ENCODE results near the gene MAGI1. TPM values are rescaled to one million over a fixed set of nuclear protein-coding genes. Genes with fewer than 3 reads are reported as not detected.
"Not testable (repeated sequence)": the region's sequence is repeated elsewhere in the genome, so short reads cannot be mapped to it uniquely, and the experiment has no call there.

MAGI1 gene
- total RNA-seq, 6 donors from 2014 or later, result 33.0 to 72.9 (median 62.4) TPM

- no peaks in the 10 kb centered on the region for H3K9me3 ChIP-seq
- DNase-seq, result no peak
- no peaks in the 10 kb centered on the region for H3K36me3 ChIP-seq
- H3K4me1 ChIP-seq, result peaks cover 0 to 3% (median 0%) of the 10 kb centered on the region in 4 donors
- H3K27ac ChIP-seq, result no peak overlapping the region
- no peak for ATAC-seq (ENCODE audit: low FRiP score in 2 of 2)
- 60 to 61% methylated on average over 1 of the region's 1 CpG for WGBS, 2 donors
- no peak overlapping the region for H3K4me3 ChIP-seq
- no peak for TF ChIP-seq POLR2A (IDR thresholded peaks at IDR 0.05)
- TF ChIP-seq CTCF (IDR thresholded peaks at IDR 0.05), result no peak
- TF ChIP-seq EP300 (IDR thresholded peaks at IDR 0.05), result no peak
- TF ChIP-seq POLR2AphosphoS5 (IDR thresholded peaks at IDR 0.05), result no peak
- H3K27me3 ChIP-seq, result no peaks in the 10 kb centered on the region
These were observed 507.2 kb downstream of the MAGI1 start for GRCh38 chr3:65531499-65531898.

GRCh38 chr3:65526656-65527055 lies 512.1 kb downstream of the MAGI1 start:
- no peak overlapping the region for H3K4me3 ChIP-seq

GRCh38 chr3:65524584-65524983 lies 514.1 kb downstream of the MAGI1 start:
- H3K27ac ChIP-seq, result no peak overlapping the region
- H3K27me3 ChIP-seq, result no peaks in the 10 kb centered on the region
- H3K4me3 ChIP-seq, result no peak overlapping the region
- TF ChIP-seq CTCF (IDR thresholded peaks at IDR 0.05) (no peak), POLR2A (IDR thresholded peaks at IDR 0.05) (no peak), POLR2AphosphoS5 (IDR thresholded peaks at IDR 0.05) (no peak), EP300 (IDR thresholded peaks at IDR 0.05) (no peak)
- H3K9me3 ChIP-seq, result no peaks in the 10 kb centered on the region
- no peaks in the 10 kb centered on the region for H3K36me3 ChIP-seq
- DNase-seq, result no peak
- ATAC-seq (ENCODE audit: low FRiP score in 2 of 2), result no peak
- H3K4me1 ChIP-seq, result peaks cover 0 to 10% (median 2%) of the 10 kb centered on the region in 4 donors
- WGBS, 2 donors, result 71 to 78% methylated on average over 4 of the region's 4 CpGs

More at GRCh38 chr3:65526656-65527055, 512.1 kb downstream of the MAGI1 start:
- ATAC-seq (ENCODE audit: low FRiP score in 2 of 2), result no peak
- H3K36me3 ChIP-seq, result no peaks in the 10 kb centered on the region
- peaks cover 0 to 10% (median 2%) of the 10 kb centered on the region in 4 donors for H3K4me1 ChIP-seq
- WGBS, 2 donors, result 73 to 90% methylated on average over 3 of the region's 3 CpGs
- H3K27ac ChIP-seq, result no peak overlapping the region
- DNase-seq, result no peak
- H3K9me3 ChIP-seq, result no peaks in the 10 kb centered on the region
- H3K27me3 ChIP-seq, result no peaks in the 10 kb centered on the region
- no peak for TF ChIP-seq POLR2AphosphoS5 (IDR thresholded peaks at IDR 0.05)
- TF ChIP-seq POLR2A (IDR thresholded peaks at IDR 0.05), result no peak

GRCh38 chr3:65523878-65524277 lies 514.8 kb downstream of the MAGI1 start:
- no peak overlapping the region for H3K27ac ChIP-seq
- no peaks in the 10 kb centered on the region for H3K27me3 ChIP-seq
- DNase-seq (no peak), ATAC-seq (ENCODE audit: low FRiP score in 2 of 2) (no peak)
- no peaks in the 10 kb centered on the region for H3K36me3 ChIP-seq
- no peak overlapping the region for H3K4me3 ChIP-seq
- 71 to 79% methylated on average over 4 of the region's 4 CpGs for WGBS, 2 donors
- H3K9me3 ChIP-seq, result no peaks in the 10 kb centered on the region
- H3K4me1 ChIP-seq, result peaks cover 0 to 10% (median 2%) of the 10 kb centered on the region in 4 donors
- TF ChIP-seq POLR2AphosphoS5 (IDR thresholded peaks at IDR 0.05), result no peak
- TF ChIP-seq CTCF (IDR thresholded peaks at IDR 0.05), result no peak
- TF ChIP-seq EP300 (IDR thresholded peaks at IDR 0.05), result no peak
- no peak for TF ChIP-seq POLR2A (IDR thresholded peaks at IDR 0.05)

GRCh38 chr3:65521032-65521431 lies 517.7 kb downstream of the MAGI1 start:
- no peak overlapping the region for H3K27ac ChIP-seq
- no peaks in the 10 kb centered on the region for H3K36me3 ChIP-seq
- no peak for DNase-seq
- no peak overlapping the region for H3K4me3 ChIP-seq
- WGBS, 2 donors, result 72% methylated on average over 2 of the region's 2 CpGs
- H3K27me3 ChIP-seq, result no peaks in the 10 kb centered on the region
- H3K4me1 ChIP-seq, result peaks cover 0 to 10% (median 2%) of the 10 kb centered on the region in 4 donors
- no peak for TF ChIP-seq EP300 (IDR thresholded peaks at IDR 0.05)
- TF ChIP-seq POLR2A (IDR thresholded peaks at IDR 0.05), result no peak
- no peak for TF ChIP-seq POLR2AphosphoS5 (IDR thresholded peaks at IDR 0.05)
- ATAC-seq (ENCODE audit: low FRiP score in 2 of 2), result no peak
- H3K9me3 ChIP-seq, result no peaks in the 10 kb centered on the region

GRCh38 chr3:65516998-65517397 lies 521.7 kb downstream of the MAGI1 start:
- H3K9me3 ChIP-seq, result no peaks in the 10 kb centered on the region
- WGBS, 2 donors, result 94 to 96% methylated on average over 5 of the region's 5 CpGs
- TF ChIP-seq POLR2A (IDR thresholded peaks at IDR 0.05), result no peak
- no peak for TF ChIP-seq EP300 (IDR thresholded peaks at IDR 0.05)
- TF ChIP-seq CTCF (IDR thresholded peaks at IDR 0.05), result no peak
- no peak for TF ChIP-seq POLR2AphosphoS5 (IDR thresholded peaks at IDR 0.05)
- DNase-seq (peak in 1 of 2 donors; percentile 20), ATAC-seq (ENCODE audit: low FRiP score in 2 of 2) (no peak)
- H3K27me3 ChIP-seq, result no peaks in the 10 kb centered on the region
- H3K4me1 ChIP-seq, result no peaks in the 10 kb centered on the region
- no peak overlapping the region for H3K4me3 ChIP-seq
- no peaks in the 10 kb centered on the region for H3K36me3 ChIP-seq
- no peak overlapping the region for H3K27ac ChIP-seq

- ATAC-seq (ENCODE audit: low FRiP score in 2 of 2); H3K4me3 ChIP-seq; H3K27me3 ChIP-seq; DNase-seq; H3K4me1 ChIP-seq; H3K36me3 ChIP-seq; H3K9me3 ChIP-seq; H3K27ac ChIP-seq: not testable (repeated sequence)
- 83 to 100% methylated on average over 1 of the region's 1 CpG for WGBS, 2 donors
These were observed 524.4 kb downstream of the MAGI1 start for GRCh38 chr3:65514317-65514716.

GRCh38 chr3:65509423-65509794 lies 529.3 kb downstream of the MAGI1 start:
- not testable (repeated sequence) for H3K4me3 ChIP-seq; ATAC-seq (ENCODE audit: low FRiP score in 2 of 2); H3K27me3 ChIP-seq; H3K4me1 ChIP-seq; H3K36me3 ChIP-seq; H3K27ac ChIP-seq; H3K9me3 ChIP-seq
- 83 to 85% methylated on average over 16 to 18 of the region's 24 CpGs for WGBS, 2 donors
- DNase-seq, result peak in 1 of 2 donors; percentile 30
